ENCODE data around the gene GPRC5D.

GPRC5D gene

DNA sequence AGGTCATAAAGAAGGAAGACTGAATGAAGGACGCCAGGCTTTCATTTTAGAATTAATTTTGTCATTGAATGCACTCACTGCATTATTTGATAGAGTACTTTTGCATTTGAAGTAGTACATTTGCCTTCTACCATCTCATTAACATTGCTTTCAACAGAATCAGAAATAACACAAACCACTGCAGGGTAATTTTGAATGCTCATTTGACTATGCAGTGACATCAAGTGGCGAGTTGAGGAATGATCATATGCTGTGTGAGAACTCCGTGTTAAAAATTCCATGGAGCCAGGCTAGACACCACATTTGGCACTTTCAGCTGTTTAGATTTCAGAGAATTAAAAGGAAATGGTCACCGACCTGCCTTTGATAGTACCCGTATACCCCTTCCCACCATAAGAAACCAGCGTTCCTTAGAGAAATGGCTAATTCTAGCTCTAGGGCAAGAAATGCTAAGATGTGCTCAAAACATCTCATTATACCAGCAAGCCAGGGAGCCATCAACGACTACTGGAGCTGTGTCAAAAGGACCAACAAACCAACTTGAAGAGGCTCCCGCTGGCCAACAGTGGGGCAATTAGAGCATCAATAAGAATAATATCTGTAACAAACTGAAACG, 31.6 kb upstream of the GPRC5D start:
- CTCF ChIA-PET: interaction anchor here (1.0 to 5.2 kb wide), 4 partner anchors 12 to 229 kb away, joined by 3 to 23 read pairs (median 4); no protein-coding TSS in a partner anchor
- POLR2A ChIA-PET: no interaction called here
- DNase-seq (ENCODE audit: extremely low spot score): no peak
- TF ChIP-seq, protein P1, sequence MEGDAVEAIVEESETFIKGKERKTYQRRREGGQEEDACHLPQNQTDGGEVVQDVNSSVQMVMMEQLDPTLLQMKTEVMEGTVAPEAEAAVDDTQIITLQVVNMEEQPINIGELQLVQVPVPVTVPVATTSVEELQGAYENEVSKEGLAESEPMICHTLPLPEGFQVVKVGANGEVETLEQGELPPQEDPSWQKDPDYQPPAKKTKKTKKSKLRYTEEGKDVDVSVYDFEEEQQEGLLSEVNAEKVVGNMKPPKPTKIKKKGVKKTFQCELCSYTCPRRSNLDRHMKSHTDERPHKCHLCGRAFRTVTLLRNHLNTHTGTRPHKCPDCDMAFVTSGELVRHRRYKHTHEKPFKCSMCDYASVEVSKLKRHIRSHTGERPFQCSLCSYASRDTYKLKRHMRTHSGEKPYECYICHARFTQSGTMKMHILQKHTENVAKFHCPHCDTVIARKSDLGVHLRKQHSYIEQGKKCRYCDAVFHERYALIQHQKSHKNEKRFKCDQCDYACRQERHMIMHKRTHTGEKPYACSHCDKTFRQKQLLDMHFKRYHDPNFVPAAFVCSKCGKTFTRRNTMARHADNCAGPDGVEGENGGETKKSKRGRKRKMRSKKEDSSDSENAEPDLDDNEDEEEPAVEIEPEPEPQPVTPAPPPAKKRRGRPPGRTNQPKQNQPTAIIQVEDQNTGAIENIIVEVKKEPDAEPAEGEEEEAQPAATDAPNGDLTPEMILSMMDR (IDR thresholded peaks at IDR 0.05; ENCODE audit: control extremely low read depth, extremely low read depth, low read depth, missing control alignments): no peak

DNA sequence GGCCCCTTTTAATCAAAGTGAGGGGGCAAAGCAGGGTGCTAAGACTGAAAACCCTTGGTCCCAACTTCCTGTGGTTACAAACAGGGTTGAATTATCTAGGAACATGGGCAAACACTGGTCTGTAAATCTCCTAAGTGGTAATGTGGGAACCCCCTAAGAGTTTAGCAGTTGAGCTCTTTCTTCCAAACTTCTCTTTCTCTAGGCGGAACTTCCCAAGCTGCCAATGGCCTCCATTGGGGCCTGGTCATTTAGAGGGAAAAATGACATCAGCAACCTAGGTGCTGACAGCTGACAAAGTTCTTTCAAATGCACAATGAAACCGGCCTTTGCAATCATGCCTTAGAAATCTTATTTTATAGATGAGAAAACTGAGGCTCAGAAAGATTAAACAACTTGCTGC, 30.4 kb upstream of the GPRC5D start:
- CTCF ChIA-PET: interaction anchor here (0.7 to 3.4 kb wide), 7 partner anchors 8 to 197 kb away, joined by 3 to 12 read pairs (median 3); no protein-coding TSS in a partner anchor
- no peak for DNase-seq (ENCODE audit: extremely low spot score)
- POLR2A ChIA-PET: no interaction called here
- TF ChIP-seq, protein P1 (IDR thresholded peaks at IDR 0.05; ENCODE audit: control extremely low read depth, extremely low read depth, low read depth, missing control alignments): no peak

DNA sequence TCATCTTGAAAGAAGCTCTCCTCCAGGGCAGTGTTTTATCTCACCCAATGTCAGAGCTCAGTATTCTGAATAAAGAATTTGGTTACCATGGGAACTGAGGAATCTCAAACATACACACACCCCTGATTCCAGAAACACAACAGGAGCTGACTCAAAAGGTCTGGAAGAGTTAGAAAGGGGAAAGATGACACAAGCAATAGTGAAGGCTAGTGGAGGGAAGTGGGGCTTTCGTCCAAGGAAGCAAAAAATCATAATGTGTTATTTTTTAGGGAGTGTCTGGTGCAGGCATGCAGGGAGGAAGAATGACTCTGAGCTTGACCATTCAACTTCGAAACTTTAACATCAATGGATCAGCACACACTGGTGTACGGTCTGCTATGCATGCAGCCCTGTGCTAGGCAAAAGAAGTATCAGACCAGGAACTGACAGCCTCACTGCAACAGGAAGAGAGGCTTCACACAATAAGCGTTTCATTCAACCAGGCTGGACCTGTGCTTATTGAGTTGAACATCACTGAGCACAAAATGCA, 27.8 kb upstream of the GPRC5D start:
- TF ChIP-seq, protein P1 (IDR thresholded peaks at IDR 0.05; ENCODE audit: control extremely low read depth, extremely low read depth, low read depth, missing control alignments): no peak
- CTCF ChIA-PET: interaction anchor here (1.3 to 3.4 kb wide), 3 partner anchors 10 to 233 kb away, joined by 3 to 12 read pairs (median 3); no protein-coding TSS in a partner anchor
- POLR2A ChIA-PET: interaction anchor here (0.5 kb wide), 1 partner anchor 231 kb away, joined by 3 read pairs; no protein-coding TSS in a partner anchor
- no peak for DNase-seq (ENCODE audit: extremely low spot score)

DNA sequence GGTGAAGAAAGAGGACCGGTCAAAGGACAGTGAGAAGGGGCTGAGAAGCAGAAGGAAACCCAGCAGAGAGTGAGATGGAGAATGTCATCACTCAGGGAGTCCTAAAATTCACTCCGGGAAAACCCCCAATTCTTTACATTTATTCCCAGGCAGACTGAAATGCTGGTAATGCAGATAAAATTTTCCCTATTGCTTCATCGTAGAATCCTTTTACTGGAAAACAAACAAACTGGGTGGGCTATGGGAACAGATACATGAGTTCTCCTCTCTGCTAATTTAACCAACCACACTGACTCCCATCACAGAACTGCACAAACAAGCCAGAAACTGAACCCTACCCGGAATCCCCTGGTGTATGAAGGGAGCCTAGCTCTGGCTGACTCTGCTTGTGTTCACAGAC, 27.2 kb upstream of the GPRC5D start:
- ChIA-PET POLR2A (no interaction called here), CTCF (interaction anchor here (1.3 kb wide), 2 partner anchors 18 to 233 kb away, joined by 3 read pairs; no protein-coding TSS in a partner anchor)
- TF ChIP-seq, protein P1 (IDR thresholded peaks at IDR 0.05; ENCODE audit: control extremely low read depth, extremely low read depth, low read depth, missing control alignments): no peak
- no peak for DNase-seq (ENCODE audit: extremely low spot score)

DNA sequence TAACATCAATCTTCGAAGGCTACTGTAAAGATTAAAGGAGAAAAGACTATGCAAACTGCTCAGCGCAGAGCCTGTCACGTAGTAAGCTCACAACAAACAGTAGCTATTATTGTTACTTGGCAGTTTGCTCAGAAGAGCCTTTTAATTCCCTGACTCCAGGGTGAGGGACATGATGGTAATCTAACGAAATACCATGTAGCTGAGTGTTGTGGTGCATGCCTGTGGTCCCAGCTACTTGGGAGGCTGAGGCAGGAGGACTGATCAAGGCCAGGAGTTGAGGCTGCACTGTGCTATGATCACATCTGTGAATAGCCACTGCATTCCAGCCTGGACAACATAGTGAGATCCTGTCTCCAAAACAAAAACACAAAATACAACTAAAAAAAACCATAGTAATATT, 25.3 kb upstream of the GPRC5D start:
- CTCF ChIA-PET: interaction anchor here (0.9 to 2.3 kb wide), 3 partner anchors 9 to 189 kb away, joined by 3 to 12 read pairs (median 7); no protein-coding TSS in a partner anchor
- no peak for DNase-seq (ENCODE audit: extremely low spot score)
- POLR2A ChIA-PET: no interaction called here
- TF ChIP-seq, protein P1 (IDR thresholded peaks at IDR 0.05; ENCODE audit: control extremely low read depth, extremely low read depth, low read depth, missing control alignments): no peak

DNA sequence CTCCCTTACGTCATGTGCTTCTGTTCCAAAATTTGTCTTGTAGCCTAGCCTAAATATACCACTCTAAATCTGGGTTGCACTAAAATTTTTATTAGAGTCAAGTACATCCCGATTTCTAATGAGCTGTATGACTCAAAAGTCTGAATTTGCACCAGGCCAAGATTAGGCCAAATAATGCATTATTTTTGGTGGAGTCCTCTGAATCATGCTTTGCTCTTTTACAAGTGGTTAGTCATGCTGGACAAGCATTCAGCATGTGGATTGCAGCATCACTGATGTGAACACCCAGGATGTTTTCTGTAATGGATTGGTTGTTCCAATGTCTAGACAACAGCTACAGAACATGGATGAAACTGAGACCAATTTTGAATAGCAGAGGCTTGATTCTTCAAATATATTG, 24.4 kb upstream of the GPRC5D start:
- CTCF ChIA-PET: interaction anchor here (0.7 to 2.3 kb wide), 5 partner anchors 10 to 188 kb away, joined by 3 to 12 read pairs (median 4); no protein-coding TSS in a partner anchor
- DNase-seq (ENCODE audit: extremely low spot score): no peak
- TF ChIP-seq, protein P1 (IDR thresholded peaks at IDR 0.05; ENCODE audit: control extremely low read depth, extremely low read depth, low read depth, missing control alignments): no peak
- POLR2A ChIA-PET: interaction anchor here (0.6 kb wide), 1 partner anchor 105 kb away, joined by 5 read pairs; no protein-coding TSS in a partner anchor

Measured in GM10248 (cell line).